IPS DF 6.9 (cell line): Measurements from ENCODE around the gene PLXNA3.

Experiments used
- DNase-seq: peaks from one replicate; pipeline ENCODE4 v3.0.0-alpha.2; 2013; ENCODE audit warnings: low read depth, low spot score
- H3K27ac ChIP-seq: one replicate; pipeline ENCODE4 v1.5.1; 2013; ENCODE audit warnings: low read length, control low read depth
- H3K27me3 ChIP-seq: 2 replicates; pipeline ENCODE4 v1.6.1; 2013; ENCODE audit warnings: mild to moderate bottlenecking, low read length; ENCODE audit not compliant: control insufficient read depth, insufficient read depth
- H3K36me3 ChIP-seq: 2 replicates; pipeline ENCODE4 v1.6.1; 2013; ENCODE audit warnings: low read length; ENCODE audit not compliant: control insufficient read depth, insufficient read depth
- H3K4me1 ChIP-seq: 2 replicates; pipeline ENCODE4 v1.6.1; 2013; ENCODE audit warnings: low read length; ENCODE audit not compliant: control insufficient read depth, insufficient read depth
- H3K4me3 ChIP-seq: 2 replicates; pipeline ENCODE4 v1.5.1; 2013; ENCODE audit warnings: mild to moderate bottlenecking, low read length
- H3K9me3 ChIP-seq: 2 replicates; pipeline ENCODE4 v1.6.1; 2013; ENCODE audit warnings: low read length, inconsistent platforms; ENCODE audit not compliant: control insufficient read depth, insufficient read depth
- WGBS: extraction: QIAGEN DNeasy Blood & Tissue Kit; methylation state at CpG from one replicate; pipeline ENCODE4 v1.1.7; 2013; ENCODE audit warnings: mixed read lengths, missing lambda C conversion rate; ENCODE audit not compliant: insufficient read length, insufficient coverage; 5-methylcytosine and 5-hydroxymethylcytosine counted together

The PLXNA3 gene

DNA sequence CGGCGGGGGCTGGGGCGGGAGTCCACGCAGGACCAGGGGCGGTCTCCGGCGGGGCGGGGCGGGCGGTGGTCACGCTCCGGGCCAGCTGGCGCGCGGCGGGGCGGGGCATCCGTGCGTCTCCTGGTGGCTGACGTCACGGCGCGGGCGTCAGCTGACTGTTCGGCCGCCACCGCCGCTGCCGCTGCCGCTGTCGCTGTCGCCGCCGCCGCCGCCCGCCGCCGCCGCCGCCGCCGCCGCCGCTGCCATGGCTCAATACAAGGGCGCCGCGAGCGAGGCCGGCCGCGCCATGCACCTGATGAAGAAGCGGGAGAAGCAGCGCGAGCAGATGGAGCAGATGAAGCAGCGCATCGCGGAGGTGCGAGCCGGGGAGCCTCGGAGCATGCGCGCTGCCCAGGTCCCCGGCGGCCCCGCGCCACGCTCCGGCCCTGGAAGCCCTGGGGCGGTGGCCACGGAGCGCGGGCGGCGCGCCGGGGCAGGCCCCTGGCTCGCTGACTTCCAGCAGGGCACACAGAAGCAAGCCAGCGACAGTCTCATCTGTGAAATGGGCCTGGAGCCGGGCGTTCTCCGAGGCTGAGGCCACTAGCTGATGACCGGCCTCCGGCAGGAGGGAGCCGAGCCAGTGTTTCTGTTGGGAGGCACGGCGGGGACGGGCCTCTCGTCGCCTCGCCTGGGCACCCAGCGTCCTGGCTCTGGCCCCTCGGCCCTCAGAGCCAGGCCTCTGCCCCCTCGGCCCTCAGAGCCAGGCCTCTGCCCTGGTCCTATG, 13.9 kb upstream of the PLXNA3 start, which contains the start of gene FAM50A:
Gene FAM50A, plus strand, starts transcription at position 150 of the 763 bp plus-strand sequence. Its CDS starts 95 bp downstream, at position 245.
- Histone ChIP-seq H3K27me3 (no peaks in the 10 kb centered on the region), H3K4me1 (peaks cover 2% of the 10 kb centered on the region; the same call in 1 of the 2 replicates), H3K9me3 (no peaks in the 10 kb centered on the region), H3K4me3 (peak within 1 kb of the TSS; percentile 55; the same call in 1 of the 2 replicates), H3K36me3 (peaks cover 28% of the 10 kb centered on the region), H3K27ac (no peak within 1 kb of the TSS)
- WGBS: no CpG with 5 or more reads among the region's 94 CpGs
- no peak for DNase-seq

DNA sequence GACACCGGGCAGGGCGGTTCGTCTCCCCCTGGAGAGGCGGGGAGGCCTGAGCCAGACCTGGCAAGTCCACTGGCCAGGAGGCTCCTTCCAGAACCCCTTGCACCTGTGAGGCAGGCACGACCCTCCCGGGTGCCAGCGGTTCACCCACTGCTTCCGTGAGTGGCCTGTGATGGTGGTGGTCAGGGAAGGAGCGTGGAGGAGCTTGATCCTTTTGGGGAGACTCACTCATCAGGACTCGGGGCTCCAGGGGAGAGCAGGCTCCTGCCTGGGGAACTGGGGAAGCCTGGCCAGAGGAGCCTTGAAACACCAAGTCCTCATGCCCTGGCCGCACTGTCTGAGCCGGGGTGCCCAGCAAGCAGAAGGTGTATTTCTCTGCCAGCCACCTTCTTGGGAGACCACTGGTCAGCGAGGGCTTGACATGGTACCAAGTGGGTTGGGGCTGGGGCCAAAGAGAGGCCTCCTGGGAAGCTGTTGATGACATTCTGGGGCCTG, 13.3 kb upstream of the PLXNA3 start:
- Histone ChIP-seq H3K4me3 (peak overlapping the region; percentile 55; the same call in 1 of the 2 replicates), H3K4me1 (peaks cover 2% of the 10 kb centered on the region; the same call in 1 of the 2 replicates), H3K27me3 (no peaks in the 10 kb centered on the region), H3K9me3 (no peaks in the 10 kb centered on the region), H3K27ac (no peak overlapping the region), H3K36me3 (peaks cover 29% of the 10 kb centered on the region)
- WGBS: no CpG with 5 or more reads among the region's 13 CpGs
- no peak for DNase-seq

- H3K4me3 ChIP-seq: no peak overlapping the region
- H3K27me3 ChIP-seq: no peaks in the 10 kb centered on the region
- DNase-seq: no peak
- no peaks in the 10 kb centered on the region for H3K9me3 ChIP-seq
- H3K27ac ChIP-seq: no peak overlapping the region
- H3K36me3 ChIP-seq: peaks cover 29% of the 10 kb centered on the region
- H3K4me1 ChIP-seq: peaks cover 2% of the 10 kb centered on the region; the same call in 1 of the 2 replicates
- WGBS: no CpG with 5 or more reads among the region's 16 CpGs
Observed at GRCh38 chrX:154445776-154446175, 12.3 kb upstream of the PLXNA3 start.

DNA sequence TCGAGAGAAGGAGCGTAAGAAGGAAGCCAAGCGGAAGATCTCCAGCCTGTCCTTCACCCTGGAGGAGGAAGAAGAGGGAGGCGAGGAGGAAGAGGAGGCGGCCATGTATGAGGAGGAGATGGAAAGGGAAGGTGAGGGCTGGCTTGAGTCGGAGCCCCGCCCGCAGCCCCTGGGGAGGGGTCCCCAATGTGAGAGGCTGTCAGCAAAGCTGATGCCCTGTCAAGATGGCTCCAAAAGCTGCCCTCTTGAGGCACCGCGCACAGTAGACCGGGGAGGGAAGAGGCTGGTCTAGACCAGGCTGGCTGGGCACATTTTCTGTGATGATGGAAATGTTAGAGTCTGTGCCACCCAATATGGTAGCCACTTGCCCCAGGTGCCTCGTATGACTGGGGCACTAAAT, 11.7 kb upstream of the PLXNA3 start:
- Histone ChIP-seq H3K27me3 (no peaks in the 10 kb centered on the region), H3K4me1 (peaks cover 2% of the 10 kb centered on the region; the same call in 1 of the 2 replicates), H3K9me3 (no peaks in the 10 kb centered on the region), H3K27ac (no peak overlapping the region), H3K4me3 (no peak overlapping the region), H3K36me3 (peaks cover 25% of the 10 kb centered on the region)
- no peak for DNase-seq
- no CpG with 5 or more reads among the region's 12 CpGs for WGBS

GRCh38 chrX:154448484-154448883, 9.6 kb upstream of the PLXNA3 start:
- DNase-seq: no peak
- Histone ChIP-seq H3K4me1 (peaks cover 2% of the 10 kb centered on the region; the same call in 1 of the 2 replicates), H3K36me3 (peaks cover 15% of the 10 kb centered on the region), H3K27me3 (no peaks in the 10 kb centered on the region), H3K9me3 (no peaks in the 10 kb centered on the region), H3K4me3 (no peak overlapping the region), H3K27ac (no peak overlapping the region)
- WGBS: no CpG with 5 or more reads among the region's 14 CpGs

GRCh38 chrX:154449618-154450017, 8.5 kb upstream of the PLXNA3 start:
- H3K27me3 ChIP-seq: no peaks in the 10 kb centered on the region
- no peak overlapping the region for H3K27ac ChIP-seq
- H3K9me3 ChIP-seq: no peaks in the 10 kb centered on the region
- peaks cover 15% of the 10 kb centered on the region for H3K36me3 ChIP-seq
- peaks cover 2% of the 10 kb centered on the region; the same call in 1 of the 2 replicates for H3K4me1 ChIP-seq
- no peak for DNase-seq
- no peak overlapping the region for H3K4me3 ChIP-seq
- no CpG with 5 or more reads among the region's 18 CpGs for WGBS

GRCh38 chrX:154450312-154450711, 7.8 kb upstream of the PLXNA3 start:
- Histone ChIP-seq H3K36me3 (peaks cover 15% of the 10 kb centered on the region), H3K27me3 (no peaks in the 10 kb centered on the region), H3K27ac (no peak overlapping the region), H3K4me3 (no peak overlapping the region), H3K9me3 (no peaks in the 10 kb centered on the region), H3K4me1 (no peaks in the 10 kb centered on the region)
- no peak for DNase-seq
- WGBS: no CpG with 5 or more reads among the region's 17 CpGs

GRCh38 chrX:154452823-154453222, 5.3 kb upstream of the PLXNA3 start:
- Histone ChIP-seq H3K27ac (no peak overlapping the region), H3K36me3 (peaks cover 13% of the 10 kb centered on the region), H3K4me1 (no peaks in the 10 kb centered on the region), H3K27me3 (no peaks in the 10 kb centered on the region), H3K4me3 (no peak overlapping the region), H3K9me3 (no peaks in the 10 kb centered on the region)
- no CpG with 5 or more reads among the region's 9 CpGs for WGBS
- DNase-seq: no peak

DNA sequence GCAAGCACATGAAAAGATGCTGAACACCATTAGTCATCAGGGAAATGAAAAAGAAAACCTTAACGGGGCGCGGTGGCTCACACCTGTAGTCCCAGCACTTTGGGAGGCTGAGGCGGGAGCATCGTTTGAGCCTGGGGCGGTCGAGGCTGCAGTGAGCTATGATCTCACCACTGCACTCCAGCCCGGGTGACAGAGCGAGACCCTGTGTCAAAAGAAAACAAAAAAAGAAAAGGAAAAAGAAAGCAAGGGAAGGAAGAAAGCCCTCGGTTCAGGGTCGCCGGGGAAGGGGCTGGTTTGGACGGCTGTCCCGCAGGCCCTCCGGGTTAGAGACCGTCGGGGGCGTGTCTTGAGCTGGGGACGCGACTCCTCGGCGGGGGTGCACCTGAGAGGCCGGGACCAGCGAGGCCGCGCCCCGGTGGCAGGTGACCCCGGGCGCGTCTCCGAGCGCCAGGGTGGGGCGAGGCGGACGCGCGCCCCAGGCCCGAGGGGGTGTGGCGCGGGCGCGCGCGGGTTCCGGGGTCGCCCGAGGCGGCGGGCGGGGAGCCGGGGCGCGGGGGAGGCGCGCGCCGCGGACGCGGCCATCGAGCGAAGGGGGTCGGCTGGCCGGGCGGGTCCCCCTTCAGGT, 478 bp upstream of the PLXNA3 start:
- no CpG with 5 or more reads among the region's 65 CpGs for WGBS
- H3K4me1 ChIP-seq: peaks cover 1% of the 10 kb centered on the region; the same call in 1 of the 2 replicates
- no peak for DNase-seq

GRCh38 chrX:154458954-154459778, 1.1 kb downstream of the PLXNA3 start:
- no peaks in the 10 kb centered on the region; the same call in 1 of the 2 replicates for H3K36me3 ChIP-seq
- no peaks in the 10 kb centered on the region for H3K27me3 ChIP-seq
- no peak for DNase-seq
- H3K4me3 ChIP-seq: peak overlapping the region; percentile 55; the same call in 1 of the 2 replicates
- H3K27ac ChIP-seq: no peak overlapping the region
- H3K4me1 ChIP-seq: peaks cover 1% of the 10 kb centered on the region; the same call in 1 of the 2 replicates
- WGBS: no CpG with 5 or more reads among the region's 15 CpGs
- no peaks in the 10 kb centered on the region for H3K9me3 ChIP-seq

More for the DNA sequence above, 478 bp upstream of the PLXNA3 start:
- Histone ChIP-seq H3K4me3 (peak overlapping the region; percentile 55; the same call in 1 of the 2 replicates), H3K36me3 (no peaks in the 10 kb centered on the region; the same call in 1 of the 2 replicates), H3K27me3 (no peaks in the 10 kb centered on the region), H3K27ac (no peak overlapping the region), H3K9me3 (no peaks in the 10 kb centered on the region)
